OCI-LY3 (cell line): ENCODE results near the gene SMC1A.

Experiments
- EZH2phosphoT487 ChIP-seq: fragments of 200-600 bp; shearing (Covaris generic); IDR thresholded peaks from 2 replicates; pipeline ENCODE4 v1.6.1; 2018; ENCODE audit warnings: antibody characterized with exemption, mixed run types, low read depth
- TF ChIP-seq, protein P1 (sequence below): fragments of 200-600, 300-600 bp; sonication (generic); IDR thresholded peaks from 2 replicates; pipeline ENCODE4 v1.5.1; 2014; ENCODE audit warnings: antibody characterized with exemption, low read length, low read depth

- TF ChIP-seq, protein P1, sequence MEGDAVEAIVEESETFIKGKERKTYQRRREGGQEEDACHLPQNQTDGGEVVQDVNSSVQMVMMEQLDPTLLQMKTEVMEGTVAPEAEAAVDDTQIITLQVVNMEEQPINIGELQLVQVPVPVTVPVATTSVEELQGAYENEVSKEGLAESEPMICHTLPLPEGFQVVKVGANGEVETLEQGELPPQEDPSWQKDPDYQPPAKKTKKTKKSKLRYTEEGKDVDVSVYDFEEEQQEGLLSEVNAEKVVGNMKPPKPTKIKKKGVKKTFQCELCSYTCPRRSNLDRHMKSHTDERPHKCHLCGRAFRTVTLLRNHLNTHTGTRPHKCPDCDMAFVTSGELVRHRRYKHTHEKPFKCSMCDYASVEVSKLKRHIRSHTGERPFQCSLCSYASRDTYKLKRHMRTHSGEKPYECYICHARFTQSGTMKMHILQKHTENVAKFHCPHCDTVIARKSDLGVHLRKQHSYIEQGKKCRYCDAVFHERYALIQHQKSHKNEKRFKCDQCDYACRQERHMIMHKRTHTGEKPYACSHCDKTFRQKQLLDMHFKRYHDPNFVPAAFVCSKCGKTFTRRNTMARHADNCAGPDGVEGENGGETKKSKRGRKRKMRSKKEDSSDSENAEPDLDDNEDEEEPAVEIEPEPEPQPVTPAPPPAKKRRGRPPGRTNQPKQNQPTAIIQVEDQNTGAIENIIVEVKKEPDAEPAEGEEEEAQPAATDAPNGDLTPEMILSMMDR, result no peak
- no peak for TF ChIP-seq EZH2phosphoT487
These were observed 48.9 kb upstream of the SMC1A start for GRCh38 chrX:53471346-53471745.
